HG03135 (cell line): ENCODE results near the gene PCBP3.
"Not testable (repeated sequence)": the region's sequence is repeated elsewhere in the genome, so short reads cannot be mapped to it uniquely, and the experiment has no call there.

Experiments used
- ATAC-seq: cut with Tn5 transposase; IDR thresholded peaks from one replicate; pipeline ENCODE4 v1.9.1; 2021; ENCODE audit warnings: mild to moderate bottlenecking, moderate library complexity; ENCODE audit not compliant: unreplicated experiment

PCBP3 gene

GRCh38 chr21:45940091-45940490 lies 296.6 kb downstream of the PCBP3 start:
- no peak for ATAC-seq

GRCh38 chr21:45940621-45941337 lies 297.3 kb downstream of the PCBP3 start:
- no peak for ATAC-seq

GRCh38 chr21:45941338-45941710 lies 297.8 kb downstream of the PCBP3 start:
- no peak for ATAC-seq

- ATAC-seq = no peak
Observed at GRCh38 chr21:45941717-45942546, 298.4 kb downstream of the PCBP3 start.

- ATAC-seq = no peak
Observed at GRCh38 chr21:45942755-45943629, 299.5 kb downstream of the PCBP3 start.

- ATAC-seq = no peak
Observed at GRCh38 chr21:45943630-45944540, 300.4 kb downstream of the PCBP3 start.

- no peak for ATAC-seq
Observed at GRCh38 chr21:45944601-45945000, 301.1 kb downstream of the PCBP3 start.

- no peak for ATAC-seq
Observed at GRCh38 chr21:45945066-45945867, 301.7 kb downstream of the PCBP3 start.

GRCh38 chr21:45945868-45946210 lies 302.3 kb downstream of the PCBP3 start:
- no peak for ATAC-seq

- ATAC-seq = no peak
Observed at GRCh38 chr21:45947296-45947695, 303.8 kb downstream of the PCBP3 start.

- no peak for ATAC-seq
Observed at GRCh38 chr21:45947716-45948255, 304.3 kb downstream of the PCBP3 start.

- ATAC-seq = no peak
Observed at GRCh38 chr21:45948576-45949141, 305.1 kb downstream of the PCBP3 start.

GRCh38 chr21:45949928-45950739 lies 306.6 kb downstream of the PCBP3 start:
- no peak for ATAC-seq

- ATAC-seq = no peak
Observed at GRCh38 chr21:45950740-45951515, 307.4 kb downstream of the PCBP3 start.

GRCh38 chr21:45951676-45952075 lies 308.2 kb downstream of the PCBP3 start:
- ATAC-seq = no peak

GRCh38 chr21:45952527-45952926 lies 309.0 kb downstream of the PCBP3 start:
- not testable (repeated sequence) for ATAC-seq

GRCh38 chr21:45952974-45953373 lies 309.4 kb downstream of the PCBP3 start:
- no peak for ATAC-seq
